Stimulated activated naive CD8-positive, alpha-beta T cell treated with anti-CD3 and anti-CD28 coated beads, Interleukin-15, amount 100 ng/mL, for 72 hours (primary cell): Measurements from ENCODE around the gene SNX22.

Experiments used
- ATAC-seq: fragments of 150-1000 bp; cut with Tn5 transposase; 2 replicates; pipeline ENCODE4 v1.10.0; 2021; ENCODE audit warnings: mild to moderate bottlenecking, moderate library complexity
- DNase-seq, 2 donors: peaks; one replicate each; pipeline ENCODE4 v3.0.0; 2021 to 2022
- H3K27ac Mint-ChIP-seq, 2 donors: one replicate each; pipeline ENCODE4 v1.8.0; 2022; ENCODE audit warnings: mild to moderate bottlenecking in 2 of 2, mixed read lengths in 2 of 2, moderate library complexity in 2 of 2
- H3K27me3 Mint-ChIP-seq: one replicate; pipeline ENCODE4 v1.8.0; 2022; ENCODE audit warnings: mixed read lengths
- H3K4me1 Mint-ChIP-seq: one replicate; pipeline ENCODE4 v1.8.0; 2022; ENCODE audit warnings: mild to moderate bottlenecking, mixed read lengths
- H3K4me3 Mint-ChIP-seq, 2 donors: one replicate each; pipeline ENCODE4 v1.8.0; 2022; ENCODE audit warnings: mild to moderate bottlenecking in 2 of 2, mixed read lengths in 2 of 2, moderate library complexity in 1 of 2
- H3K9me3 Mint-ChIP-seq, 2 donors: one replicate each; pipeline ENCODE4 v1.8.0; 2022; ENCODE audit warnings: mixed read lengths in 2 of 2

The SNX22 gene

GRCh38 chr15:64197425-64197824, 45.9 kb downstream of the SNX22 start:
- no peak overlapping the region for H3K27ac Mint-ChIP-seq
- ATAC-seq (no peak), DNase-seq (no peak)
- no peaks in the 10 kb centered on the region for H3K9me3 Mint-ChIP-seq
- no peak overlapping the region for H3K4me3 Mint-ChIP-seq
- no peaks in the 10 kb centered on the region for H3K4me1 Mint-ChIP-seq
- H3K27me3 Mint-ChIP-seq, result no peaks in the 10 kb centered on the region

- no peak overlapping the region for H3K27ac Mint-ChIP-seq
- DNase-seq (no peak), ATAC-seq (no peak)
- no peaks in the 10 kb centered on the region for H3K9me3 Mint-ChIP-seq
- H3K27me3 Mint-ChIP-seq, result no peaks in the 10 kb centered on the region
- peaks cover 8% of the 10 kb centered on the region for H3K4me1 Mint-ChIP-seq
- no peak overlapping the region for H3K4me3 Mint-ChIP-seq
Measured at GRCh38 chr15:64205202-64205601, 53.7 kb downstream of the SNX22 start.
